Lung (tissue), 12 donors: ENCODE data around the gene DACT2. TPM values are rescaled to one million over a fixed set of nuclear protein-coding genes. Genes with fewer than 3 reads are reported as not detected.

Experiments
- ATAC-seq: fragments of 200-7000 bp; cut with Tn5 transposase; one replicate; pipeline ENCODE4 v1.9.1; 2020; ENCODE audit warnings: moderate number of reproducible peaks; ENCODE audit not compliant: insufficient read depth, low FRiP score
- DNase-seq, 3 donors: peaks; one replicate each; pipeline ENCODE4 v3.0.0-alpha.2; 2013 to 2017
- H3K27ac ChIP-seq, 2 donors: one replicate each; pipeline ENCODE4 v1.5.1; 2013; ENCODE audit warnings: mild to moderate bottlenecking in 2 of 2, moderate library complexity in 2 of 2, control low read depth in 1 of 2, inconsistent platforms in 1 of 2, low read depth in 1 of 2, low read length in 1 of 2
- H3K27me3 ChIP-seq, 3 donors: one replicate each; pipeline ENCODE4 v1.5.1; 2013; ENCODE audit warnings: low read length in 2 of 3; ENCODE audit not compliant: control insufficient read depth in 3 of 3, insufficient read depth in 3 of 3
- H3K36me3 ChIP-seq, 4 donors: one replicate each; pipeline ENCODE4 v1.5.1; 2013; ENCODE audit warnings: low read length in 4 of 4, mild to moderate bottlenecking in 1 of 4, moderate library complexity in 1 of 4; ENCODE audit not compliant: control insufficient read depth in 4 of 4, insufficient read depth in 4 of 4
- H3K4me1 ChIP-seq, 5 donors: one replicate each; pipeline ENCODE4 v1.5.1; 2013; ENCODE audit warnings: low read length in 5 of 5, mild to moderate bottlenecking in 2 of 5, moderate library complexity in 1 of 5; ENCODE audit not compliant: control insufficient read depth in 5 of 5, insufficient read depth in 5 of 5
- H3K4me3 ChIP-seq: one replicate; pipeline ENCODE4 v1.5.1; 2013; ENCODE audit warnings: mild to moderate bottlenecking, control low read depth, moderate library complexity
- H3K9ac ChIP-seq, 2 donors: one replicate each; pipeline ENCODE4 v1.5.1; 2013; ENCODE audit warnings: low read length in 2 of 2, control low read depth in 1 of 2; ENCODE audit not compliant: insufficient read depth in 1 of 2
- H3K9me3 ChIP-seq, 4 donors: one replicate each; pipeline ENCODE4 v1.5.1; 2013; ENCODE audit warnings: low read length in 3 of 4, mild to moderate bottlenecking in 1 of 4, moderate library complexity in 1 of 4; ENCODE audit not compliant: control insufficient read depth in 4 of 4, insufficient read depth in 3 of 4
- CTCF ChIP-seq: IDR thresholded peaks from 2 replicates; pipeline ENCODE4 v1.5.1; 2012; ENCODE audit warnings: mild to moderate bottlenecking; ENCODE audit errors: control extremely low read depth, extremely low read depth
- WGBS, 2 donors: extraction: QIAGEN DNeasy Blood & Tissue Kit; methylation state at CpG; one replicate each; pipeline ENCODE4 v1.1.7; 2013; 5-methylcytosine and 5-hydroxymethylcytosine counted together
- polyA plus RNA-seq, 2 donors: library from polyadenylated mRNA; stranded (reverse); fragments of 200-250 nt; gene quantifications; one replicate each; pipeline ENCODE4 v1.2.1, GENCODE V29; 2013
- total RNA-seq, 2 donors: library from RNA; depleted of rRNA in 1 of 2; stranded (reverse); fragments of >200 nt in 1 of 2; gene quantifications; one replicate each; pipeline ENCODE4 v1.2.1, GENCODE V29; 2014 to 2021
- donor health status: control.
- donor health status: control.
- donor health status: Bipolar disorder and iron deficiency.
- donor health status: healthy.
- donor health status: DM: yes; HTN: yes; CAD: no.

Gene DACT2
- total and polyA plus RNA-seq, 4 donors = 0.30 to 2.6 (median 1.7) TPM

GRCh38 chr6:168348186-168348585, 28.6 kb upstream of the DACT2 start:
- Histone ChIP-seq H3K4me1 (peaks cover 0 to 22% (median 0%) of the 10 kb centered on the region in 5 donors), H3K27me3 (no peaks in the 10 kb centered on the region), H3K4me3 (no peak overlapping the region), H3K9me3 (peaks cover 0 to 8% (median 0%) of the 10 kb centered on the region in 4 donors), H3K27ac (no peak overlapping the region), H3K36me3 (no peaks in the 10 kb centered on the region), H3K9ac (no peak overlapping the region)
- WGBS, 2 donors = 89% methylated on average over 8 of the region's 8 CpGs
- DNase-seq (no peak), ATAC-seq (no peak)
- no peak for TF ChIP-seq CTCF

- DNase-seq (no peak), ATAC-seq (no peak)
- Histone ChIP-seq H3K4me3 (no peak overlapping the region), H3K9me3 (peaks cover 0 to 8% (median 0%) of the 10 kb centered on the region in 4 donors), H3K27ac (no peak overlapping the region), H3K4me1 (peaks cover 0 to 26% (median 0%) of the 10 kb centered on the region in 5 donors), H3K9ac (no peak overlapping the region), H3K36me3 (no peaks in the 10 kb centered on the region), H3K27me3 (no peaks in the 10 kb centered on the region)
- WGBS, 2 donors = 93 to 95% methylated on average over 17 of the region's 17 CpGs
- TF ChIP-seq CTCF = no peak
Observed at GRCh38 chr6:168347615-168348014, 28.0 kb upstream of the DACT2 start.

- no peak for ATAC-seq
- Histone ChIP-seq H3K27me3 (no peaks in the 10 kb centered on the region), H3K4me3 (no peak overlapping the region), H3K9ac (no peak overlapping the region), H3K9me3 (peaks cover 0 to 8% (median 0%) of the 10 kb centered on the region in 4 donors), H3K4me1 (peaks cover 0 to 31% (median 0%) of the 10 kb centered on the region in 5 donors), H3K27ac (no peak overlapping the region), H3K36me3 (no peaks in the 10 kb centered on the region)
- no peak for TF ChIP-seq CTCF
- WGBS, 2 donors = 91 to 97% methylated on average over 7 of the region's 7 CpGs
- no peak for DNase-seq
Observed at GRCh38 chr6:168347053-168347452, 27.5 kb upstream of the DACT2 start.
